PC-9 (cell line): ENCODE data around the gene CTSW. TPM values are rescaled to one million over a fixed set of nuclear protein-coding genes. Genes with fewer than 3 reads are reported as not detected.

Experiments
- BruUV-seq: library from RNA; stranded (reverse); fragments of 400-500 nt; replicated peaks from 2 replicates; lab custom pipeline; 2021; lab: Mats Ljungman, UMichigan
- CTCF ChIA-PET: fragments of 300-600 bp; sonication (Branson Sonifier 250); formaldehyde crosslinking; loops from one replicate; lab custom pipeline; 2022; ENCODE audit warnings: antibody characterized with exemption; lab: Charles Lee
- POLR2A ChIA-PET: fragments of 300-600 bp; sonication (Branson Sonifier 250); formaldehyde crosslinking; loops from one replicate; lab custom pipeline; 2022; ENCODE audit warnings: antibody characterized with exemption; ENCODE audit not compliant: unreplicated experiment; lab: Charles Lee
- DNase-seq, 2 experiments: peaks; one replicate each; pipeline versions ENCODE4 v3.0.0 to v3.0.0-alpha.2; 2015 to 2022; ENCODE audit warnings: mixed read lengths in 1 of 2
- H2AFZ ChIP-seq: fragments of 200-600 bp; sonication (generic); 2 replicates; pipeline ENCODE4 v1.8.1; 2017; ENCODE audit warnings: antibody characterized with exemption
- H3F3A ChIP-seq: fragments of 200-600 bp; sonication (generic); 2 replicates; pipeline ENCODE4 v1.8.1; 2017; ENCODE audit warnings: antibody characterized with exemption, mild to moderate bottlenecking, low read depth; ENCODE audit not compliant: insufficient read depth
- H3K27ac ChIP-seq: fragments of 200-600 bp; sonication (generic); 2 replicates; pipeline ENCODE4 v1.6.1; 2016; ENCODE audit warnings: mixed run types
- H3K27me3 ChIP-seq: fragments of 200-600 bp; sonication (generic); 2 replicates; pipeline ENCODE4 v1.6.1; 2016; ENCODE audit warnings: low read depth, mixed run types; ENCODE audit not compliant: insufficient read depth
- H3K36me3 ChIP-seq: fragments of 200-600 bp; sonication (generic); 2 replicates; pipeline ENCODE4 v1.6.1; 2016; ENCODE audit warnings: low read depth, mixed run types
- H3K4me1 ChIP-seq: fragments of 200-600 bp; sonication (generic); replicated peaks from 2 replicates; pipeline ENCODE4 v1.6.1; 2016; ENCODE audit warnings: mixed run types; ENCODE audit not compliant: insufficient read depth
- H3K4me2 ChIP-seq: fragments of 200-600 bp; sonication (generic); 2 replicates; pipeline ENCODE4 v1.6.1; 2017; ENCODE audit warnings: mixed run types
- H3K4me3 ChIP-seq: fragments of 200-600 bp; sonication (generic); 2 replicates; pipeline ENCODE4 v1.6.1; 2016; ENCODE audit warnings: mixed run types
- H3K79me2 ChIP-seq: fragments of 200-600 bp; sonication (generic); 2 replicates; pipeline ENCODE4 v1.6.1; 2017; ENCODE audit warnings: low read depth, mixed run types
- H3K9me2 ChIP-seq: fragments of 200-600 bp; sonication (generic); 2 replicates; pipeline ENCODE4 v1.8.1; 2017; ENCODE audit warnings: mild to moderate bottlenecking; ENCODE audit not compliant: insufficient read depth
- H3K9me3 ChIP-seq: fragments of 200-600 bp; sonication (generic); 2 replicates; pipeline ENCODE4 v1.8.1; 2016; ENCODE audit warnings: low read depth; ENCODE audit not compliant: insufficient read depth
- H4K20me1 ChIP-seq: fragments of 200-600 bp; sonication (generic); 2 replicates; pipeline ENCODE4 v1.8.1; 2017; ENCODE audit not compliant: insufficient read depth
- CTCF ChIP-seq: fragments of 200-600 bp; sonication (generic); conservative IDR thresholded peaks from 2 replicates; pipeline ENCODE4 v1.6.1; 2017; ENCODE audit warnings: mixed run types, antibody characterized with exemption, mild to moderate bottlenecking, moderate library complexity
- EZH2 ChIP-seq: fragments of 200-600 bp; sonication (generic); IDR thresholded peaks from 2 replicates; pipeline ENCODE4 v1.8.0; 2017; ENCODE audit warnings: antibody characterized with exemption, low read depth
- intact Hi-C: fragments of 100-400 bp; cut with micrococcal nuclease; formaldehyde crosslinking; loops from one replicate; pipeline ENCODE4 v1.10.0; 2022; ENCODE audit not compliant: unreplicated experiment
- total RNA-seq: library from RNA; stranded (reverse); gene quantifications from 2 replicates; pipeline ENCODE4 v1.2.3, GENCODE V29; 2021

CTSW gene
- total RNA-seq, 1 experiment from 2014 or later: not detected

- H3K9me2 ChIP-seq: no peaks in the 10 kb centered on the region
- H3K4me1 ChIP-seq: peaks cover 13% of the 10 kb centered on the region
- CTCF ChIA-PET: no interaction called here
- peaks cover 30% of the 10 kb centered on the region for H3K36me3 ChIP-seq
- H4K20me1 ChIP-seq: peaks cover 46% of the 10 kb centered on the region
- H3K27ac ChIP-seq: no peak overlapping the region
- TF ChIP-seq CTCF (no peak), EZH2 (no peak)
- H3K9me3 ChIP-seq: no peaks in the 10 kb centered on the region
- H3F3A ChIP-seq: peaks cover 74% of the 10 kb centered on the region
- no peaks in the 10 kb centered on the region for H3K27me3 ChIP-seq
- peak in 1 of 2 experiments; percentile 31 for DNase-seq
- H2AFZ ChIP-seq: no peak overlapping the region
- H3K4me3 ChIP-seq: peak overlapping the region; percentile 96
- intact Hi-C loops: no loop called here
- peak overlapping the region; percentile 91 for H3K4me2 ChIP-seq
- TSS peak; percentile 31 for BruUV-seq
- peaks cover 47% of the 10 kb centered on the region for H3K79me2 ChIP-seq
- POLR2A ChIA-PET: interaction anchor here (1.0 kb wide), 1 partner anchor 193 kb away, joined by 4 read pairs; the partner anchor contains the start of gene RELA
These were observed 23.7 kb upstream of the CTSW start for GRCh38 chr11:65855927-65856363.

- Histone ChIP-seq H3K27me3 (no peaks in the 10 kb centered on the region), H3F3A (peaks cover 68% of the 10 kb centered on the region), H3K4me3 (peak overlapping the region; percentile 96), H3K4me2 (peak overlapping the region; percentile 91), H3K27ac (peak overlapping the region; percentile 53), H2AFZ (peak overlapping the region; percentile 68; the same call in 1 of the 2 replicates), H3K9me3 (no peaks in the 10 kb centered on the region), H3K4me1 (peaks cover 17% of the 10 kb centered on the region), H3K36me3 (peaks cover 32% of the 10 kb centered on the region), H3K79me2 (peaks cover 57% of the 10 kb centered on the region), H4K20me1 (peaks cover 46% of the 10 kb centered on the region), H3K9me2 (no peaks in the 10 kb centered on the region)
- no peak for TF ChIP-seq CTCF
- no peak for TF ChIP-seq EZH2
- BruUV-seq: no TSS peak
- CTCF ChIA-PET: no interaction called here
- intact Hi-C loops: loop anchor here (1.0 kb wide), 1 partner anchor 145 kb away; the partner anchor contains the start of gene KAT5
- peak; percentile 64 to 76 for DNase-seq
- POLR2A ChIA-PET: interaction anchor here (0.5 to 1.0 kb wide), 4 partner anchors 30 to 194 kb away, joined by 3 to 4 read pairs (median 3); partner anchors contain the start of gene RELA
These were observed 22.7 kb upstream of the CTSW start for GRCh38 chr11:65856689-65857499.

GRCh38 chr11:65857500-65857852, 22.2 kb upstream of the CTSW start:
- BruUV-seq: no TSS peak
- Histone ChIP-seq H3K4me2 (peak overlapping the region; percentile 91), H4K20me1 (peaks cover 46% of the 10 kb centered on the region), H3K4me1 (peaks cover 21% of the 10 kb centered on the region), H3K27ac (peak overlapping the region; percentile 53), H3K36me3 (peaks cover 38% of the 10 kb centered on the region), H3K79me2 (peaks cover 62% of the 10 kb centered on the region), H2AFZ (no peak overlapping the region), H3F3A (peaks cover 62% of the 10 kb centered on the region), H3K9me3 (no peaks in the 10 kb centered on the region), H3K4me3 (peak overlapping the region; percentile 96), H3K27me3 (no peaks in the 10 kb centered on the region), H3K9me2 (no peaks in the 10 kb centered on the region)
- intact Hi-C loops: loop anchor here (1.0 kb wide), 1 partner anchor 145 kb away; the partner anchor contains the start of gene KAT5
- CTCF ChIA-PET: no interaction called here
- TF ChIP-seq EZH2 (no peak), CTCF (no peak)
- peak in 1 of 2 experiments; percentile 33 for DNase-seq
- POLR2A ChIA-PET: interaction anchor here (0.6 to 0.7 kb wide), 2 partner anchors 55 to 104 kb away, joined by 3 read pairs; no protein-coding TSS in a partner anchor
